Common myeloid progenitor, CD34-positive (primary cell): ENCODE results near the gene POLR2C.

Experiments used
- CTCF ChIA-PET: fragments of 350-600 bp; sonication (Branson Sonifier 250); formaldehyde crosslinking; loops from one replicate; lab custom pipeline; 2021; ENCODE audit warnings: antibody characterized with exemption; lab: Charles Lee
- POLR2A ChIA-PET: fragments of 350-600 bp; sonication (Branson Sonifier 250); formaldehyde crosslinking; loops from one replicate; lab custom pipeline; 2021; ENCODE audit warnings: antibody characterized with exemption; lab: Charles Lee
- DNase-seq, 3 donors: peaks; one replicate each; pipeline versions ENCODE4 v3.0.0 to v3.0.0-alpha.2; 2013
- H3K27ac ChIP-seq, 2 experiments: 1 replicate in 1 of 2; 2 replicates in 1 of 2; pipeline ENCODE4 v1.7.0; 2013; ENCODE audit warnings: inconsistent platforms in 2 of 2, low read length in 2 of 2, mild to moderate bottlenecking in 2 of 2, low read depth in 1 of 2, moderate library complexity in 1 of 2; ENCODE audit not compliant: severe bottlenecking in 2 of 2, insufficient read depth in 1 of 2, poor library complexity in 1 of 2
- H3K27me3 ChIP-seq, 5 experiments: replicated peaks in 2 of 5; 1 replicate in 3 of 5; 2 replicates in 2 of 5; pipeline versions ENCODE4 v1.6.1 to v1.7.0; 2013; ENCODE audit warnings: low read length in 4 of 5, mild to moderate bottlenecking in 2 of 5, moderate library complexity in 2 of 5, inconsistent platforms in 1 of 5; ENCODE audit not compliant: insufficient read depth in 5 of 5, control insufficient read depth in 4 of 5
- H3K36me3 ChIP-seq, 4 experiments: 1 replicate in 2 of 4; 2 replicates in 2 of 4; pipeline versions ENCODE4 v1.6.1 to v1.7.0; 2013; ENCODE audit warnings: low read length in 3 of 4, control low read depth in 1 of 4, mild to moderate bottlenecking in 1 of 4; ENCODE audit not compliant: control insufficient read depth in 4 of 4, insufficient read depth in 4 of 4
- H3K4me1 ChIP-seq, 4 experiments: 1 replicate in 3 of 4; 2 replicates in 1 of 4; pipeline versions ENCODE4 v1.6.1 to v1.7.1; 2013; ENCODE audit warnings: low read length in 3 of 4, mild to moderate bottlenecking in 3 of 4, control low read depth in 1 of 4, inconsistent platforms in 1 of 4, moderate library complexity in 1 of 4; ENCODE audit not compliant: control insufficient read depth in 4 of 4, insufficient read depth in 4 of 4; ENCODE audit errors: control extremely low read depth in 1 of 4
- H3K4me3 ChIP-seq, 7 experiments: 1 replicate in 4 of 7; 2 replicates in 3 of 7; pipeline versions ENCODE4 v1.5.1 to v1.7.0; 2013; ENCODE audit warnings: mild to moderate bottlenecking in 7 of 7, low read length in 6 of 7, moderate library complexity in 6 of 7, inconsistent platforms in 2 of 7, low read depth in 2 of 7, control low read depth in 1 of 7; ENCODE audit not compliant: insufficient read depth in 4 of 7, control insufficient read depth in 1 of 7; ENCODE audit errors: extremely low read depth in 1 of 7
- H3K9me3 ChIP-seq, 5 experiments: 1 replicate in 4 of 5; 2 replicates in 1 of 5; pipeline versions ENCODE4 v1.6.1 to v1.7.1; 2013; ENCODE audit warnings: low read length in 4 of 5, mild to moderate bottlenecking in 2 of 5, inconsistent platforms in 1 of 5, low read depth in 1 of 5, moderate library complexity in 1 of 5; ENCODE audit not compliant: control insufficient read depth in 4 of 5, insufficient read depth in 2 of 5; ENCODE audit errors: control extremely low read depth in 1 of 5
- WGBS: methylation state at CpG from one replicate; pipeline ENCODE4 v1.1.5; 2013; ENCODE audit not compliant: insufficient coverage; 5-methylcytosine and 5-hydroxymethylcytosine counted together

POLR2C gene

GRCh38 chr16:57473176-57473840, 10.8 kb downstream of the POLR2C start:
- H3K36me3 ChIP-seq, result peaks cover 18 to 59% (median 46%) of the 10 kb centered on the region in 4 experiments
- H3K9me3 ChIP-seq, result no peaks in the 10 kb centered on the region
- 97% methylated on average over 13 of the region's 14 CpGs for WGBS
- ChIA-PET CTCF (interaction anchor here (0.7 to 12.0 kb wide), 8 partner anchors 9 to 173 kb away, joined by 3 to 134 read pairs (median 5); partner anchors contain the start of genes CIAPIN1, COQ9 and POLR2C), POLR2A (interaction anchor here (0.9 to 1.3 kb wide), 2 partner anchors 11 to 52 kb away, joined by 4 to 5 read pairs; partner anchors contain the start of gene POLR2C)
- H3K4me1 ChIP-seq, result peaks cover 0 to 54% (median 52%) of the 10 kb centered on the region in 4 experiments
- no peak overlapping the region for H3K4me3 ChIP-seq
- no peak overlapping the region for H3K27ac ChIP-seq
- no peak for DNase-seq
- no peaks in the 10 kb centered on the region for H3K27me3 ChIP-seq

- no peak overlapping the region for H3K4me3 ChIP-seq
- H3K27ac ChIP-seq, result no peak overlapping the region
- peaks cover 0 to 60% (median 58%) of the 10 kb centered on the region in 4 experiments for H3K4me1 ChIP-seq
- no peaks in the 10 kb centered on the region for H3K27me3 ChIP-seq
- CTCF ChIA-PET, result interaction anchor here (1.1 to 12.0 kb wide), 7 partner anchors 9 to 53 kb away, joined by 4 to 134 read pairs (median 11); partner anchors contain the start of genes CIAPIN1, COQ9 and POLR2C
- H3K36me3 ChIP-seq, result peaks cover 15 to 53% (median 42%) of the 10 kb centered on the region in 4 experiments
- no peaks in the 10 kb centered on the region for H3K9me3 ChIP-seq
- DNase-seq, result no peak
- WGBS, result 85% methylated on average over 4 of the region's 8 CpGs
- POLR2A ChIA-PET, result no interaction called here
These were observed 11.4 kb downstream of the POLR2C start for GRCh38 chr16:57473906-57474305.

- DNase-seq, result peak in 2 of 3 donors; percentile 37 to 49
- WGBS, result 69% methylated on average over 25 of the region's 30 CpGs
- Histone ChIP-seq H3K27ac (no peak overlapping the region), H3K4me1 (peaks cover 0 to 70% (median 69%) of the 10 kb centered on the region in 4 experiments), H3K4me3 (peak overlapping the region in 2 of 7 experiments; percentile 10 to 49), H3K9me3 (no peaks in the 10 kb centered on the region), H3K27me3 (no peaks in the 10 kb centered on the region), H3K36me3 (peaks cover 10 to 42% (median 32%) of the 10 kb centered on the region in 4 experiments)
- ChIA-PET CTCF (interaction anchor here (0.6 to 12.0 kb wide), 16 partner anchors 8 to 539 kb away, joined by 3 to 134 read pairs (median 6); partner anchors contain the start of gene POLR2C), POLR2A (interaction anchor here (0.6 to 0.7 kb wide), 3 partner anchors 35 to 173 kb away, joined by 3 read pairs; no protein-coding TSS in a partner anchor)
These were observed 12.5 kb downstream of the POLR2C start for GRCh38 chr16:57474671-57475661.

- 0% methylated on average over 8 of the region's 12 CpGs for WGBS
- no peaks in the 10 kb centered on the region for H3K27me3 ChIP-seq
- ChIA-PET CTCF (interaction anchor here (0.6 to 12.0 kb wide), 16 partner anchors 9 to 538 kb away, joined by 3 to 134 read pairs (median 7); partner anchors contain the start of gene POLR2C), POLR2A (interaction anchor here (0.6 to 1.4 kb wide), 3 partner anchors 29 to 111 kb away, joined by 3 read pairs; partner anchors contain the start of genes ADGRG5, CIAPIN1 and COQ9)
- H3K36me3 ChIP-seq, result peaks cover 8 to 34% (median 23%) of the 10 kb centered on the region in 4 experiments
- H3K9me3 ChIP-seq, result no peaks in the 10 kb centered on the region
- no peak overlapping the region for H3K27ac ChIP-seq
- H3K4me3 ChIP-seq, result peak overlapping the region in 2 of 7 experiments; percentile 20 to 49
- DNase-seq, result peak; percentile 96 to 99 (median 98)
- H3K4me1 ChIP-seq, result peaks cover 0 to 77% (median 75%) of the 10 kb centered on the region in 4 experiments
These were observed 13.3 kb downstream of the POLR2C start for GRCh38 chr16:57475711-57476339.

GRCh38 chr16:57476546-57477410, 14.3 kb downstream of the POLR2C start:
- CTCF ChIA-PET, result interaction anchor here (0.6 to 12.0 kb wide), 9 partner anchors 8 to 117 kb away, joined by 3 to 134 read pairs (median 3); partner anchors contain the start of gene ADGRG5
- 80% methylated on average over 5 of the region's 6 CpGs for WGBS
- H3K27ac ChIP-seq, result no peak overlapping the region
- H3K9me3 ChIP-seq, result no peaks in the 10 kb centered on the region
- H3K36me3 ChIP-seq, result peaks cover 3 to 26% (median 18%) of the 10 kb centered on the region in 4 experiments
- peak in 2 of 3 donors; percentile 31 to 34 for DNase-seq
- peaks cover 0 to 78% (median 74%) of the 10 kb centered on the region in 4 experiments for H3K4me1 ChIP-seq
- POLR2A ChIA-PET, result interaction anchor here (1.4 kb wide), 1 partner anchor 30 kb away, joined by 3 read pairs; the partner anchor contains the start of genes CIAPIN1 and COQ9
- no peak overlapping the region for H3K4me3 ChIP-seq
- H3K27me3 ChIP-seq, result no peaks in the 10 kb centered on the region
